ENCODE results near the gene EEFSEC.

EEFSEC gene

GRCh38 chr3:128237348-128238183, 84.3 kb downstream of the EEFSEC start:
- Histone ChIP-seq H3K27ac (ENCODE audit: low read length) (no peak overlapping the region), H2AFZ (ENCODE audit: low read depth, low read length) (no peak overlapping the region), H4K20me1 (ENCODE audit: insufficient read depth, low read length) (peaks cover 20% of the 10 kb centered on the region), H3K9me3 (ENCODE audit: insufficient read depth, low read length) (no peaks in the 10 kb centered on the region), H3K4me3 (ENCODE audit: low read length) (no peak overlapping the region), H3K9ac (ENCODE audit: low read length) (no peak overlapping the region), H3K79me2 (ENCODE audit: low read length) (no peaks in the 10 kb centered on the region), H3K4me2 (ENCODE audit: low read length) (no peak overlapping the region), H3K36me3 (replicated peaks; ENCODE audit: low read depth, low read length) (no peaks in the 10 kb centered on the region), H3K27me3 (ENCODE audit: low read depth, low read length) (no peaks in the 10 kb centered on the region), H3K4me1 (ENCODE audit: low read length) (no peaks in the 10 kb centered on the region)
- TF ChIP-seq EZH2phosphoT487 (IDR thresholded peaks at IDR 0.05; ENCODE audit: low read depth), result no peak

GRCh38 chr3:128238184-128238489, 84.9 kb downstream of the EEFSEC start:
- H3K9me3 ChIP-seq (ENCODE audit: insufficient read depth, low read length), result no peaks in the 10 kb centered on the region
- TF ChIP-seq EZH2phosphoT487 (IDR thresholded peaks at IDR 0.05; ENCODE audit: low read depth) (no peak), CTCF (IDR thresholded peaks at IDR 0.05; ENCODE audit: low read depth, low read length) (no peak)
- H3K9ac ChIP-seq (ENCODE audit: low read length), result no peak overlapping the region
- peaks cover 17% of the 10 kb centered on the region for H4K20me1 ChIP-seq (ENCODE audit: insufficient read depth, low read length)
- no peak overlapping the region for H3K4me3 ChIP-seq (ENCODE audit: low read length)
- H3K4me2 ChIP-seq (ENCODE audit: low read length), result no peak overlapping the region
- no peak overlapping the region for H2AFZ ChIP-seq (ENCODE audit: low read depth, low read length)
- no peaks in the 10 kb centered on the region for H3K36me3 ChIP-seq (replicated peaks; ENCODE audit: low read depth, low read length)
- H3K79me2 ChIP-seq (ENCODE audit: low read length), result no peaks in the 10 kb centered on the region
- H3K27me3 ChIP-seq (ENCODE audit: low read depth, low read length), result no peaks in the 10 kb centered on the region
- H3K4me1 ChIP-seq (ENCODE audit: low read length), result no peaks in the 10 kb centered on the region
- H3K27ac ChIP-seq (ENCODE audit: low read length), result no peak overlapping the region

GRCh38 chr3:128239304-128239703, 86.0 kb downstream of the EEFSEC start:
- Histone ChIP-seq H3K9me3 (ENCODE audit: insufficient read depth, low read length) (no peaks in the 10 kb centered on the region), H3K36me3 (replicated peaks; ENCODE audit: low read depth, low read length) (no peaks in the 10 kb centered on the region), H2AFZ (ENCODE audit: low read depth, low read length) (no peak overlapping the region), H3K79me2 (ENCODE audit: low read length) (no peaks in the 10 kb centered on the region), H3K4me3 (ENCODE audit: low read length) (no peak overlapping the region), H3K4me1 (ENCODE audit: low read length) (no peaks in the 10 kb centered on the region), H3K4me2 (ENCODE audit: low read length) (no peak overlapping the region), H4K20me1 (ENCODE audit: insufficient read depth, low read length) (peaks cover 17% of the 10 kb centered on the region), H3K27me3 (ENCODE audit: low read depth, low read length) (no peaks in the 10 kb centered on the region), H3K9ac (ENCODE audit: low read length) (no peak overlapping the region), H3K27ac (ENCODE audit: low read length) (no peak overlapping the region)
- TF ChIP-seq EZH2phosphoT487 (IDR thresholded peaks at IDR 0.05; ENCODE audit: low read depth) (no peak), CTCF (IDR thresholded peaks at IDR 0.05; ENCODE audit: low read depth, low read length) (no peak)

- Histone ChIP-seq H3K9me3 (ENCODE audit: insufficient read depth, low read length) (no peaks in the 10 kb centered on the region), H4K20me1 (ENCODE audit: insufficient read depth, low read length) (peaks cover 17% of the 10 kb centered on the region), H3K4me3 (ENCODE audit: low read length) (no peak overlapping the region), H3K27me3 (ENCODE audit: low read depth, low read length) (no peaks in the 10 kb centered on the region), H3K4me1 (ENCODE audit: low read length) (no peaks in the 10 kb centered on the region), H3K27ac (ENCODE audit: low read length) (no peak overlapping the region), H3K4me2 (ENCODE audit: low read length) (no peak overlapping the region), H2AFZ (ENCODE audit: low read depth, low read length) (no peak overlapping the region), H3K9ac (ENCODE audit: low read length) (no peak overlapping the region), H3K36me3 (replicated peaks; ENCODE audit: low read depth, low read length) (no peaks in the 10 kb centered on the region), H3K79me2 (ENCODE audit: low read length) (no peaks in the 10 kb centered on the region)
- TF ChIP-seq EZH2phosphoT487 (IDR thresholded peaks at IDR 0.05; ENCODE audit: low read depth), result no peak
- no peak for TF ChIP-seq CTCF (IDR thresholded peaks at IDR 0.05; ENCODE audit: low read depth, low read length)
Observed at GRCh38 chr3:128240232-128240631, 87.0 kb downstream of the EEFSEC start.

All from OCI-LY3 (cell line).